T-helper 2 cell treated with Interferon-gamma antibody and Interleukin-4, amounts not matched to agents 5 μg/mL and 100 μg/mL, for 36 hours (primary cell): Measurements from ENCODE around the gene TCF7L1.

Experiments
- DNase-seq: peaks from one replicate; pipeline ENCODE4 v3.0.0; 2021; ENCODE audit warnings: low spot score
- H3K27ac Mint-ChIP-seq: one replicate; pipeline ENCODE4 v1.8.0; 2021; ENCODE audit warnings: mild to moderate bottlenecking, mixed read lengths
- H3K27me3 Mint-ChIP-seq: one replicate; pipeline ENCODE4 v1.8.0; 2021; ENCODE audit warnings: low read depth, mixed read lengths
- H3K36me3 Mint-ChIP-seq: one replicate; pipeline ENCODE4 v1.8.0; 2021; ENCODE audit warnings: low read depth, mixed read lengths
- H3K4me1 Mint-ChIP-seq: one replicate; pipeline ENCODE4 v1.8.0; 2021; ENCODE audit warnings: low read depth, mixed read lengths
- H3K4me3 Mint-ChIP-seq: one replicate; pipeline ENCODE4 v1.8.0; 2022; ENCODE audit warnings: mild to moderate bottlenecking, moderate library complexity, mixed read lengths
- H3K9me3 Mint-ChIP-seq: one replicate; pipeline ENCODE4 v1.8.0; 2021; ENCODE audit warnings: mixed read lengths

The TCF7L1 gene

GRCh38 chr2:85132834-85133637, at the start of gene TCF7L1:
TCF7L1 (plus strand) TSS chr2:85133392; CDS start chr2:85133685, 293 bp downstream.
- peak within 1 kb of the TSS; percentile 71 for H3K4me3 Mint-ChIP-seq
- no peaks in the 10 kb centered on the region for H3K9me3 Mint-ChIP-seq

DNA sequence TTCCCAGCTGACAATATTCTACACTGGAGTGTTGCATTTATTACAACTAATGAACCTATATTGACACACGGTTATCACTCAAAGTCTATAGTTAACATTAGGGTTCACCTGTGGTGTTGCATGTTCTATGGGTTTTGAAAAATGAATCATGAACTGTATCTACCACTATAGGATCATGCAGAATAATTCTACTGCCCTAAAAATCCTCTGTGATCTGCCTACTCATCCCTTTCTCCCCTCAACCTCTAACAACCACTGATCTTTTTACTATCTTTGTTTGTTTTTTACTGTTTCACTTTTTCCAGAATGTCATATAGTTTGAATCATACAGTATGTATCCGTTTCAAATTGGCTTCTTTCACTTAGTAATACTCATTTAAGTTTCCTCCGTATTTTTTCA, 47.6 kb upstream of the TCF7L1 start:
- Mint-ChIP-seq H3K9me3 (no peaks in the 10 kb centered on the region), H3K4me3 (no peak overlapping the region), H3K36me3 (no peaks in the 10 kb centered on the region), H3K4me1 (no peaks in the 10 kb centered on the region), H3K27ac (no peak overlapping the region), H3K27me3 (peaks cover 12% of the 10 kb centered on the region)
- no peak for DNase-seq

More at GRCh38 chr2:85132834-85133637, at the start of gene TCF7L1:
- peaks cover 5% of the 10 kb centered on the region for H3K4me1 Mint-ChIP-seq
- no peaks in the 10 kb centered on the region for H3K36me3 Mint-ChIP-seq
- DNase-seq = peak; percentile 23
- H3K27ac Mint-ChIP-seq = no peak within 1 kb of the TSS
- H3K27me3 Mint-ChIP-seq = peaks cover 68% of the 10 kb centered on the region

- no peak for DNase-seq
- Mint-ChIP-seq H3K27ac (no peak overlapping the region), H3K9me3 (no peaks in the 10 kb centered on the region), H3K27me3 (peaks cover 13% of the 10 kb centered on the region), H3K36me3 (no peaks in the 10 kb centered on the region), H3K4me3 (no peak overlapping the region), H3K4me1 (no peaks in the 10 kb centered on the region)
Observed at GRCh38 chr2:85087541-85087940, 45.7 kb upstream of the TCF7L1 start.

DNA sequence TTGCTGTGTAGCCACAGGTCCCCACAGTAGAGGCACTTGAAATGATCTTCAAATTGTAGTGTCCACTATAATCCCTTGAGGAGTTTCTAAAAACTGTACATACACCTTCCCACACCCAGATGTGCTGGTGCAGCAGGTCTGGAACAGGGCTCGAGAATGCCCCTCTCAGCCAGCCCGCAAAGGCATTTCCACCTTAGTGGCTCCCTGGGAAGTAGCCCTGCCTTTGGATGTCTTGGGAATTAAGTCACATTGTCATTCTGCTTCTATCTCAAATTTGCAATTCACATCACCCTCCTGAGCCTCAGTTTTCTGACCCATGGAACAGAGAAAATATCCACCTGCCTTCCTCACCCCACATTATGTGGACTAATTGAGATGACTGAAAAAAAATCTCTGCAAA, 44.3 kb upstream of the TCF7L1 start:
- Mint-ChIP-seq H3K27me3 (peaks cover 7% of the 10 kb centered on the region), H3K9me3 (no peaks in the 10 kb centered on the region), H3K4me1 (no peaks in the 10 kb centered on the region), H3K36me3 (no peaks in the 10 kb centered on the region), H3K4me3 (no peak overlapping the region), H3K27ac (no peak overlapping the region)
- DNase-seq = no peak

GRCh38 chr2:85089585-85089984, 43.6 kb upstream of the TCF7L1 start:
- Mint-ChIP-seq H3K4me3 (no peak overlapping the region), H3K9me3 (no peaks in the 10 kb centered on the region), H3K27me3 (peaks cover 4% of the 10 kb centered on the region), H3K27ac (no peak overlapping the region), H3K4me1 (no peaks in the 10 kb centered on the region), H3K36me3 (no peaks in the 10 kb centered on the region)
- no peak for DNase-seq

DNA sequence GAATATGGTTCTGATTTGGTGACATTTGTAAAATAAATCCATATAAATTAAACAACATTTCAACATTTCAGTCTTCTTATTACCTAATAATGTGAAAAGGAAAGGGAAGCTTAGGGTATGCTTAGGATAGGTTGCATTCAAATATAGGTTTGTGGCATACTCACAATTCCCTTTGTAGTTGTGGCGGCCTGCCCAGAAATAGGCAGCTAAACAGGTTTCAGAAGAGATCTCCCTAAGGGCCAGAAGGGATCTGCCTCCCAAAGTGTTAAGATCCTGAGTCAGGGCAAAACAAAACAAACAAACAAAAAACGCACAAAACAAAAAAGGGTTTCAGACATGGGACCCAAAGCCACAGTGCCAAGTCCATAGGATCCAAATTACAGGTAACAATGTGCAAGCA, 41.4 kb upstream of the TCF7L1 start:
- peaks cover 4% of the 10 kb centered on the region for H3K27me3 Mint-ChIP-seq
- no peak overlapping the region for H3K4me3 Mint-ChIP-seq
- H3K36me3 Mint-ChIP-seq = no peaks in the 10 kb centered on the region
- DNase-seq = no peak
- H3K27ac Mint-ChIP-seq = no peak overlapping the region
- H3K9me3 Mint-ChIP-seq = no peaks in the 10 kb centered on the region
- H3K4me1 Mint-ChIP-seq = no peaks in the 10 kb centered on the region

- H3K36me3 Mint-ChIP-seq = no peaks in the 10 kb centered on the region
- no peaks in the 10 kb centered on the region for H3K9me3 Mint-ChIP-seq
- H3K27me3 Mint-ChIP-seq = peaks cover 4% of the 10 kb centered on the region
- no peaks in the 10 kb centered on the region for H3K4me1 Mint-ChIP-seq
- no peak overlapping the region for H3K27ac Mint-ChIP-seq
- no peak overlapping the region for H3K4me3 Mint-ChIP-seq
- DNase-seq = no peak
Observed at GRCh38 chr2:85095094-85095493, 38.1 kb upstream of the TCF7L1 start.

GRCh38 chr2:85096616-85097015, 36.6 kb upstream of the TCF7L1 start:
- H3K4me1 Mint-ChIP-seq = no peaks in the 10 kb centered on the region

GRCh38 chr2:85104228-85104627, 29.0 kb upstream of the TCF7L1 start:
- DNase-seq = no peak
- no peak overlapping the region for H3K4me3 Mint-ChIP-seq
- H3K27ac Mint-ChIP-seq = no peak overlapping the region
- no peaks in the 10 kb centered on the region for H3K36me3 Mint-ChIP-seq
- no peaks in the 10 kb centered on the region for H3K9me3 Mint-ChIP-seq
- no peaks in the 10 kb centered on the region for H3K27me3 Mint-ChIP-seq
- no peaks in the 10 kb centered on the region for H3K4me1 Mint-ChIP-seq

More at GRCh38 chr2:85096616-85097015, 36.6 kb upstream of the TCF7L1 start:
- Mint-ChIP-seq H3K27ac (no peak overlapping the region), H3K27me3 (peaks cover 4% of the 10 kb centered on the region), H3K36me3 (no peaks in the 10 kb centered on the region), H3K4me3 (no peak overlapping the region), H3K9me3 (no peaks in the 10 kb centered on the region)
- DNase-seq = no peak

DNA sequence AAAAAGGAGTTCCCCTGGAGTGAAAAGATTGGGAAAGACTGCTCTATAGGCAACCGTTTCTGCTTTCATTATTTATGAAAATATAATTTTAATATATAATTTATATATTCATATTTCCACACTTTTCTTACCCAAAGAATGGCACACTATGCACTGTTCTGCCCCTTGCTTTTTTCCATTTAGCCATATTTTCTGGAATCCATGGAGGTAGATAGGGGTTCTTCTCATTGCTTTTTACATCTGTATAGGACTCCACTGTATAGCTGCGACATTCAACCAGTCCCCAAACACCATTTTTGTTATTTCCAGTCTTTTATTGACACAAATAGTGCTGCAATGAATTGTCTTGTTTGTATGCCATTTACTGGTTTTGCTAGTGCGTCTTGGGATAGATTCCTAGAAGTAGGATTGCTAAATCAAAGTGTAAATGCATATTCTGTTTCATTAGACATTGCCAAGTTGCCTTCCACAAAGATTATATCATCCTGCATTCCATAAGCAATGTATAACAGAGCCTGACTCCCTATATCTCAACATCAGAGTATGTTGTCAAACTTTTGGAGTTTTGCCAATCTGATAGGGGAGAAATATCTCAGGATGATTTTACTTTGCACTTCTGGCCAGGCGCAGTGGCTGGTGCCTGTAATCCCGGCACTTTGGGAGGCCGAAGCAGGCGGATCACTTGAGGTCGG, 26.6 kb upstream of the TCF7L1 start:
- Mint-ChIP-seq H3K9me3 (no peaks in the 10 kb centered on the region), H3K27ac (no peak overlapping the region), H3K36me3 (no peaks in the 10 kb centered on the region), H3K27me3 (no peaks in the 10 kb centered on the region), H3K4me1 (no peaks in the 10 kb centered on the region), H3K4me3 (no peak overlapping the region)
- DNase-seq = no peak

DNA sequence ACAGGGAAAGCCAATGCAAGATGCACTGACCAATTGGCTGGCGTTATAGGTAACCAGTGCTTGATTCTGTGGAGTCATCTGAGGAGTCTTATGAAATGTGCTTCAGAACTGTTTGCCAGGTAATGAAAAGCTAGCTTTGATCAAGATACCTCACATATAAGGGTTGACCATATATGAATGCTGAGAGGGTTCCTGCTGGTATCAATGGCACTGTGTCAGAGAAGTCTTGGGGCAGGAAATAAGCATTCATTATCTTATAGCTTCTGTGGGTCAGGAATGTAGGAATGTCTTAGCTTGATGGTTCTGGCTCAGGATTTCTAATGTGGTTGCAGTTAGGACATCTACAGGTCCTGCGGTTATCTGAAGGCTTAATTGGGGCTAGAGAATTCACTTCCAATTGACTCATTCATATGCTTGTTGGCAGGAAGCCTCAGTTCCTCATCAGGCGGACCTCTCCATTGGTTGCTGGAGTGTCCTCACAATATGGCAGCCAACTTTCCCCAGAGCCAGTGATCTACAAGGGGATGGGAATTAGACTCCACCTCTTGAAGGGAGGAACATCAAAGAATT, 22.1 kb upstream of the TCF7L1 start:
- H3K9me3 Mint-ChIP-seq = no peaks in the 10 kb centered on the region
- no peaks in the 10 kb centered on the region for H3K36me3 Mint-ChIP-seq
- no peak for DNase-seq
- H3K27me3 Mint-ChIP-seq = peaks cover 6% of the 10 kb centered on the region
- no peak overlapping the region for H3K27ac Mint-ChIP-seq
- H3K4me1 Mint-ChIP-seq = no peaks in the 10 kb centered on the region
- no peak overlapping the region for H3K4me3 Mint-ChIP-seq

GRCh38 chr2:85111819-85112281, 21.3 kb upstream of the TCF7L1 start:
- Mint-ChIP-seq H3K36me3 (no peaks in the 10 kb centered on the region), H3K27me3 (peaks cover 8% of the 10 kb centered on the region), H3K4me1 (no peaks in the 10 kb centered on the region), H3K4me3 (no peak overlapping the region), H3K27ac (no peak overlapping the region), H3K9me3 (no peaks in the 10 kb centered on the region)
- DNase-seq = no peak

- Mint-ChIP-seq H3K27ac (no peak overlapping the region), H3K36me3 (no peaks in the 10 kb centered on the region), H3K4me3 (no peak overlapping the region), H3K4me1 (no peaks in the 10 kb centered on the region), H3K9me3 (no peaks in the 10 kb centered on the region), H3K27me3 (peaks cover 8% of the 10 kb centered on the region)
- no peak for DNase-seq
Observed at GRCh38 chr2:85112906-85113625, 20.1 kb upstream of the TCF7L1 start.
